ENCODE measurements around the gene CYB5A. TPM values are rescaled to one million over a fixed set of nuclear protein-coding genes. Genes with fewer than 3 reads are reported as not detected.

CYB5A gene
- total RNA-seq, 4 donors from 2014 or later, result 360 to 826 (median 618) TPM

- TF ChIP-seq CTCF (IDR thresholded peaks at IDR 0.05; ENCODE audit: low read depth), result no peak
Observed at GRCh38 chr18:74294526-74294925, 2.8 kb upstream of the CYB5A start.

DNA sequence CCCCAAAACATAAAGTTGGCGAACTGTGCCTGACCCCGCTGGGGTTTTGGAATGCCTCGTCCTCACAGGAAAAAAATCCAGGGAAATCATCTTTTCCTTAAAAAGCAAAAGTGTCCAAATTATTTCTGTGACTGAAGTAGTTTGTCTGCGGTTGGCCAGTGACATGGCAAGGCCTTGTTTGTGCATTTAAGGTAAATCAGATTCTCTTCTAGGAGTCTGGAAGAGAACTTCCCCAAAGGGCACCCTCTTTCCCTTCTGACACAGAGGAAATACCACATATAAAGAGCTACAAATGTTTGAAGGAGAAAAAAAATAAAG, 737 bp upstream of the CYB5A start:
- no peak for TF ChIP-seq CTCF (IDR thresholded peaks at IDR 0.05; ENCODE audit: low read depth)

DNA sequence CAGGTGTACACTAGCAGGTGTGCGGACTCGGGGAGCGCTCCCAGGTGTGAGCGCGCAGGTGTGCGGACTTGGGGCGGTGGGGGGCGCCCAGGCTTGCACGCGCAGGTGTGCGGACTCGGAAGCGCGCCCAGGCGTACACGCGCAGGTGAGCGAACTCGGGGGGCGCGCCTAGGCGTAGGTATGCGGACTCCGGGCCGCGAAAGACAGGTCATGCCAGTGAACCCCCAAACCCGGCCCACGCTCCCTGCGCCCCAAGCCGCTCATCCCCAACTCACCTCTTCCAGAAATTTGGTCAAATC, 342 bp downstream of the CYB5A start:
- TF ChIP-seq CTCF (IDR thresholded peaks at IDR 0.05; ENCODE audit: low read depth), result no peak

GRCh38 chr18:74290794-74291471, 830 bp downstream of the CYB5A start:
- TF ChIP-seq CTCF (IDR thresholded peaks at IDR 0.05; ENCODE audit: low read depth), result no peak

DNA sequence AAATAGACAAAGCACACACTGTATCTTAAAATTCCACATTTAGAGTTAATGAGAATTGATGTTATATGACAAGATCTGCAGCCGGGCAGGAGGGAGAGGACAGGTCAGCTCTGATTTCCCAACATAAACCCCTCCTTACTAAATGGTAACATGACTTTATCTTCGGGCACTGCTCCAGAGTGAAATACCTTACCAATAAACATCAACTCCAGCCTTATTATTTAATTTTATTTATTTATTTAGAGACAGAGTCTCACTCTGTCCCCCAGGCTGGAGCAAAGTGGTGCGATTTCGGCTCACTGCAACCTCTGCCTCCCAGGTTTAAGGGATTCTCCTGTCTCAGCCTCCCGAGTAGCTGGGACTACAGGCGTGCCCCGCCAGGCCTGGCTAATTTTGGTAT, 1.7 kb downstream of the CYB5A start:
- no peak for TF ChIP-seq CTCF (IDR thresholded peaks at IDR 0.05; ENCODE audit: low read depth)

GRCh38 chr18:74289137-74289536, 2.6 kb downstream of the CYB5A start:
- no peak for TF ChIP-seq CTCF (IDR thresholded peaks at IDR 0.05; ENCODE audit: low read depth)

DNA sequence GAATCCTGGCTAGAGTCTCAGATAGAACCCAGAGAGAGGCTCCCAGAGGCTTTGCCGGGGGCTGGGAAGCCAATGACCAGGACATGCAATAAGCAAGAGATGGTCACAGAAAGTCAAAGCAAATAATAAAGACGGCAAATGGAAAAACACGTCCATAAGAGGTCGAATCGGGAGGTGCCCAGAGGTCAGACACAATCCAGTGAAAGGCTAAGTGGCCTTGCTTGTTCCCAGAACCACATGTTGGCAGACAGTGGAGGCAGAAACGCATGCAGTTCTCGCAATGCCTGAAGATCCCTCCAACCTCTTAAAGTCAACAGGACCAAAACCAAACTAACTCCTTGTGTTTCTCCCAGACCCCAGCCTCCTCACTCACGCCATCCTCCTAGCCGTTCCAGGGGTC, 3.0 kb downstream of the CYB5A start:
- TF ChIP-seq CTCF (IDR thresholded peaks at IDR 0.05; ENCODE audit: low read depth), result no peak

All from subcutaneous adipose tissue (tissue), 4 donors.